Right lung (tissue), 5 donors: ENCODE results near the gene DAPK1. TPM values are rescaled to one million over a fixed set of nuclear protein-coding genes. Genes with fewer than 3 reads are reported as not detected.

Experiments used
- DNase-seq, 2 donors: peaks; one replicate each; pipeline ENCODE4 v3.0.0-alpha.2; 2013
- polyA plus RNA-seq, 5 donors: library from polyadenylated mRNA; unstranded; fragments of 120-200 nt; gene quantifications; one replicate each; pipeline versions ENCODE4 v1.2.1 to v1.2.3, GENCODE V29; 2013; ENCODE audit warnings: inconsistent platforms in 1 of 5, low replicate concordance in 1 of 5; ENCODE audit not compliant: insufficient read length in 5 of 5, insufficient read depth in 1 of 5

Gene DAPK1
- polyA plus RNA-seq, 5 donors, result 173 to 232 (median 217) TPM

- no peak for DNase-seq
Measured at GRCh38 chr9:87590996-87591395, 93.3 kb downstream of the DAPK1 start.

GRCh38 chr9:87592554-87593358 is 95.1 kb downstream of the DAPK1 start:
- DNase-seq, result peak in 1 of 2 donors; percentile 68

GRCh38 chr9:87593359-87593980 is 95.8 kb downstream of the DAPK1 start:
- no peak for DNase-seq

GRCh38 chr9:87594194-87594593 is 96.5 kb downstream of the DAPK1 start:
- DNase-seq, result no peak

- DNase-seq, result no peak
Measured at GRCh38 chr9:87594662-87595061, 97.0 kb downstream of the DAPK1 start.

GRCh38 chr9:87595610-87596009 is 97.9 kb downstream of the DAPK1 start:
- no peak for DNase-seq

- DNase-seq, result no peak
Measured at GRCh38 chr9:87596862-87597261, 99.2 kb downstream of the DAPK1 start.

- no peak for DNase-seq
Measured at GRCh38 chr9:87597710-87598443, 100.2 kb downstream of the DAPK1 start.

- peak; percentile 72 to 84 for DNase-seq
Measured at GRCh38 chr9:87599901-87600610, 102.4 kb downstream of the DAPK1 start.

- DNase-seq, result no peak
Measured at GRCh38 chr9:87601176-87601575, 103.5 kb downstream of the DAPK1 start.

- no peak for DNase-seq
Measured at GRCh38 chr9:87601595-87601994, 103.9 kb downstream of the DAPK1 start.

- no peak for DNase-seq
Measured at GRCh38 chr9:87602933-87603643, 105.4 kb downstream of the DAPK1 start.

GRCh38 chr9:87603854-87604490 is 106.3 kb downstream of the DAPK1 start:
- no peak for DNase-seq

GRCh38 chr9:87604886-87605588 is 107.4 kb downstream of the DAPK1 start:
- DNase-seq, result no peak

- DNase-seq, result no peak
Measured at GRCh38 chr9:87605676-87606075, 108.0 kb downstream of the DAPK1 start.

- DNase-seq, result no peak
Measured at GRCh38 chr9:87606841-87607521, 109.3 kb downstream of the DAPK1 start.

GRCh38 chr9:87607859-87608258 is 110.2 kb downstream of the DAPK1 start:
- DNase-seq, result no peak

GRCh38 chr9:87609002-87609401 is 111.3 kb downstream of the DAPK1 start:
- DNase-seq, result no peak

GRCh38 chr9:87609486-87609885 is 111.8 kb downstream of the DAPK1 start:
- DNase-seq, result no peak
